ENCODE data around the gene ARHGAP36.
A peak's percentile ranks its signal among the peaks of the same experiment; 100 is the strongest.

ARHGAP36 gene

GRCh38 chrX:131058136-131058868 is at the start of gene ARHGAP36:
Gene ARHGAP36 (plus strand): TSS chrX:131058346. CDS start chrX:131081666, 23,320 bp downstream.
- Histone ChIP-seq H3K4me1 (ENCODE audit: control insufficient read depth, insufficient read depth, low read length) (peaks cover 1% of the 10 kb centered on the region; the same call in 1 of the 2 replicates), H3K27me3 (ENCODE audit: control insufficient read depth, insufficient read depth, low read length) (peaks cover 16% of the 10 kb centered on the region; the same call in 1 of the 2 replicates), H3K36me3 (ENCODE audit: control insufficient read depth, insufficient read depth, low read length) (no peaks in the 10 kb centered on the region), H3K27ac (ENCODE audit: low read length) (no peak within 1 kb of the TSS), H3K9me3 (ENCODE audit: control insufficient read depth, insufficient read depth, low read length) (no peaks in the 10 kb centered on the region), H3K4me3 (ENCODE audit: low read length) (peak within 1 kb of the TSS; percentile 19; the same call in 1 of the 2 replicates)
- no CpG with 5 or more reads among the region's 62 CpGs for WGBS (ENCODE audit: insufficient coverage, insufficient read length)
- no peak for DNase-seq (ENCODE audit: low read depth, low spot score)

GRCh38 chrX:131010186-131010585 is 48.0 kb upstream of the ARHGAP36 start:
- Histone ChIP-seq H3K4me1 (ENCODE audit: control insufficient read depth, insufficient read depth, low read length) (no peaks in the 10 kb centered on the region), H3K4me3 (ENCODE audit: low read length) (no peak overlapping the region), H3K27ac (ENCODE audit: low read length) (no peak overlapping the region), H3K27me3 (ENCODE audit: control insufficient read depth, insufficient read depth, low read length) (no peaks in the 10 kb centered on the region), H3K36me3 (ENCODE audit: control insufficient read depth, insufficient read depth, low read length) (no peaks in the 10 kb centered on the region), H3K9me3 (ENCODE audit: control insufficient read depth, insufficient read depth, low read length) (no peaks in the 10 kb centered on the region)
- WGBS (ENCODE audit: insufficient coverage, insufficient read length): no CpG with 5 or more reads among the region's 2 CpGs
- no peak for DNase-seq (ENCODE audit: low read depth, low spot score)

GRCh38 chrX:131025336-131025735 is 32.8 kb upstream of the ARHGAP36 start:
- WGBS (ENCODE audit: insufficient coverage, insufficient read length): no CpG with 5 or more reads among the region's 3 CpGs
- no peak for DNase-seq (ENCODE audit: low read depth, low spot score)
- H3K4me3 ChIP-seq (ENCODE audit: low read length): no peak overlapping the region
- H3K27ac ChIP-seq (ENCODE audit: low read length): no peak overlapping the region
- H3K4me1 ChIP-seq (ENCODE audit: control insufficient read depth, insufficient read depth, low read length): no peaks in the 10 kb centered on the region
- H3K27me3 ChIP-seq (ENCODE audit: control insufficient read depth, insufficient read depth, low read length): no peaks in the 10 kb centered on the region
- no peaks in the 10 kb centered on the region for H3K36me3 ChIP-seq (ENCODE audit: control insufficient read depth, insufficient read depth, low read length)
- no peaks in the 10 kb centered on the region for H3K9me3 ChIP-seq (ENCODE audit: control insufficient read depth, insufficient read depth, low read length)

- no peak for DNase-seq (ENCODE audit: low read depth, low spot score)
- no peaks in the 10 kb centered on the region for H3K27me3 ChIP-seq (ENCODE audit: control insufficient read depth, insufficient read depth, low read length)
- H3K27ac ChIP-seq (ENCODE audit: low read length): no peak overlapping the region
- no peak overlapping the region for H3K4me3 ChIP-seq (ENCODE audit: low read length)
- H3K9me3 ChIP-seq (ENCODE audit: control insufficient read depth, insufficient read depth, low read length): no peaks in the 10 kb centered on the region
- H3K36me3 ChIP-seq (ENCODE audit: control insufficient read depth, insufficient read depth, low read length): no peaks in the 10 kb centered on the region
- WGBS (ENCODE audit: insufficient coverage, insufficient read length): no CpG with 5 or more reads among the region's 2 CpGs
- no peaks in the 10 kb centered on the region for H3K4me1 ChIP-seq (ENCODE audit: control insufficient read depth, insufficient read depth, low read length)
These were observed 25.6 kb upstream of the ARHGAP36 start for GRCh38 chrX:131032354-131033230.

- WGBS (ENCODE audit: insufficient coverage, insufficient read length): no CpG with 5 or more reads among the region's 7 CpGs
- DNase-seq (ENCODE audit: low read depth, low spot score): no peak
- H3K36me3 ChIP-seq (ENCODE audit: control insufficient read depth, insufficient read depth, low read length): no peaks in the 10 kb centered on the region
These were observed 24.1 kb upstream of the ARHGAP36 start for GRCh38 chrX:131034063-131034462.

GRCh38 chrX:131040781-131041180 is 17.4 kb upstream of the ARHGAP36 start:
- Histone ChIP-seq H3K4me3 (ENCODE audit: low read length) (no peak overlapping the region), H3K27ac (ENCODE audit: low read length) (no peak overlapping the region), H3K4me1 (ENCODE audit: control insufficient read depth, insufficient read depth, low read length) (no peaks in the 10 kb centered on the region), H3K9me3 (ENCODE audit: control insufficient read depth, insufficient read depth, low read length) (no peaks in the 10 kb centered on the region), H3K36me3 (ENCODE audit: control insufficient read depth, insufficient read depth, low read length) (no peaks in the 10 kb centered on the region), H3K27me3 (ENCODE audit: control insufficient read depth, insufficient read depth, low read length) (no peaks in the 10 kb centered on the region)
- DNase-seq (ENCODE audit: low read depth, low spot score): no peak

More at GRCh38 chrX:131034063-131034462, 24.1 kb upstream of the ARHGAP36 start:
- Histone ChIP-seq H3K4me3 (ENCODE audit: low read length) (no peak overlapping the region), H3K27ac (ENCODE audit: low read length) (no peak overlapping the region), H3K9me3 (ENCODE audit: control insufficient read depth, insufficient read depth, low read length) (no peaks in the 10 kb centered on the region), H3K27me3 (ENCODE audit: control insufficient read depth, insufficient read depth, low read length) (no peaks in the 10 kb centered on the region), H3K4me1 (ENCODE audit: control insufficient read depth, insufficient read depth, low read length) (no peaks in the 10 kb centered on the region)

GRCh38 chrX:131041667-131042066 is 16.5 kb upstream of the ARHGAP36 start:
- WGBS (ENCODE audit: insufficient coverage, insufficient read length): no CpG with 5 or more reads among the region's 6 CpGs
- Histone ChIP-seq H3K27me3 (ENCODE audit: control insufficient read depth, insufficient read depth, low read length) (no peaks in the 10 kb centered on the region), H3K4me1 (ENCODE audit: control insufficient read depth, insufficient read depth, low read length) (no peaks in the 10 kb centered on the region), H3K27ac (ENCODE audit: low read length) (no peak overlapping the region), H3K36me3 (ENCODE audit: control insufficient read depth, insufficient read depth, low read length) (no peaks in the 10 kb centered on the region), H3K4me3 (ENCODE audit: low read length) (no peak overlapping the region), H3K9me3 (ENCODE audit: control insufficient read depth, insufficient read depth, low read length) (no peaks in the 10 kb centered on the region)
- no peak for DNase-seq (ENCODE audit: low read depth, low spot score)

- WGBS (ENCODE audit: insufficient coverage, insufficient read length): no CpG with 5 or more reads among the region's 5 CpGs
- no peaks in the 10 kb centered on the region for H3K27me3 ChIP-seq (ENCODE audit: control insufficient read depth, insufficient read depth, low read length)
- no peaks in the 10 kb centered on the region for H3K36me3 ChIP-seq (ENCODE audit: control insufficient read depth, insufficient read depth, low read length)
- no peaks in the 10 kb centered on the region for H3K4me1 ChIP-seq (ENCODE audit: control insufficient read depth, insufficient read depth, low read length)
- no peak for DNase-seq (ENCODE audit: low read depth, low spot score)
- H3K27ac ChIP-seq (ENCODE audit: low read length): no peak overlapping the region
- H3K4me3 ChIP-seq (ENCODE audit: low read length): no peak overlapping the region
- H3K9me3 ChIP-seq (ENCODE audit: control insufficient read depth, insufficient read depth, low read length): no peaks in the 10 kb centered on the region
These were observed 12.4 kb upstream of the ARHGAP36 start for GRCh38 chrX:131045726-131046125.

GRCh38 chrX:131046596-131046995 is 11.6 kb upstream of the ARHGAP36 start:
- Histone ChIP-seq H3K27me3 (ENCODE audit: control insufficient read depth, insufficient read depth, low read length) (no peaks in the 10 kb centered on the region), H3K36me3 (ENCODE audit: control insufficient read depth, insufficient read depth, low read length) (no peaks in the 10 kb centered on the region), H3K27ac (ENCODE audit: low read length) (no peak overlapping the region), H3K4me1 (ENCODE audit: control insufficient read depth, insufficient read depth, low read length) (no peaks in the 10 kb centered on the region), H3K9me3 (ENCODE audit: control insufficient read depth, insufficient read depth, low read length) (no peaks in the 10 kb centered on the region), H3K4me3 (ENCODE audit: low read length) (no peak overlapping the region)
- WGBS (ENCODE audit: insufficient coverage, insufficient read length): no CpG with 5 or more reads among the region's 5 CpGs
- no peak for DNase-seq (ENCODE audit: low read depth, low spot score)

GRCh38 chrX:131047180-131047579 is 11.0 kb upstream of the ARHGAP36 start:
- Histone ChIP-seq H3K36me3 (ENCODE audit: control insufficient read depth, insufficient read depth, low read length) (no peaks in the 10 kb centered on the region), H3K4me1 (ENCODE audit: control insufficient read depth, insufficient read depth, low read length) (no peaks in the 10 kb centered on the region), H3K4me3 (ENCODE audit: low read length) (no peak overlapping the region), H3K9me3 (ENCODE audit: control insufficient read depth, insufficient read depth, low read length) (no peaks in the 10 kb centered on the region), H3K27ac (ENCODE audit: low read length) (no peak overlapping the region), H3K27me3 (ENCODE audit: control insufficient read depth, insufficient read depth, low read length) (no peaks in the 10 kb centered on the region)
- no peak for DNase-seq (ENCODE audit: low read depth, low spot score)
- WGBS (ENCODE audit: insufficient coverage, insufficient read length): no CpG with 5 or more reads among the region's 9 CpGs
